CD4-positive, alpha-beta T cell treated with Interferon gamma for 1 hour (primary cell): ENCODE measurements around the gene BCAS3.

Experiments used
- DNase-seq: peaks from one replicate; pipeline ENCODE4 v3.0.0-alpha.2; 2020

BCAS3 gene

GRCh38 chr17:61211236-61211635 is 533.6 kb downstream of the BCAS3 start:
- DNase-seq = no peak

DNA sequence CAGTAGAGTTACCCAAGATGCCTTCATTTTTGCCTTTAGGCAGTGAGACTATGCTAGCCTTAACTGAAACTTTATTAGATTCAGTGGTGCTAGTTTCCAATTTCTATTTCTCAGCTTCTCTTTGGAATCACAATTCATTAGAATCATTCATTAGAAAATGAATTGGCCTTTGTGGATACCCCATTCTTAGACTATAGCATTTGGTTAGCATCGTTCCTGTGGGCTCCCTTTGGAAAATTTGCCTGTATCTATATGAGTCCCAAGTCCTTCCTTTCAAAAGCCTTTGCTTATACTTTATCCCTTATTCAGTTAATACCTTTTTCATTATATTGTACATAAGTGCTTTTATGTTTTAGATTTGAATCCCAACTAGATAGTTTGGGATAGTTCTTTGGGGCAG is 535.0 kb downstream of the BCAS3 start:
- DNase-seq = no peak

DNA sequence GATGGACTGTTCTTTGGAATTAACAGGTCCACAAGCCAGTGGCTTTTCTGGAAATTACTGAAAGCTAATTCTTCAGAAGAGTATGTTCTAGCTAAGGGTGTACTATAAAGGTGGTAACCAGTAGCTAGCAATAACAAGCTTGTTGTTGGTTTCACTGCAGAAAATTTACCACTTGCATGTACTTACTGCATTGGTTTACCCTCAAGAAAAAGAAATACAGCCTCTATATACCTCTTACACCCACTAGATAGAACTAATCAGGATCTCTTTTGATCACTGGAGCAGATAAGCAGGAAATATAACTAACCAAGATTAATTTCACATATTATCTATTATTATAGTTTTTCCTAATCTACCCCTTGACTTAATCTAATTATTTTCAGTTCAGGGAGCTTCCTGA is 537.1 kb downstream of the BCAS3 start:
- no peak for DNase-seq

DNA sequence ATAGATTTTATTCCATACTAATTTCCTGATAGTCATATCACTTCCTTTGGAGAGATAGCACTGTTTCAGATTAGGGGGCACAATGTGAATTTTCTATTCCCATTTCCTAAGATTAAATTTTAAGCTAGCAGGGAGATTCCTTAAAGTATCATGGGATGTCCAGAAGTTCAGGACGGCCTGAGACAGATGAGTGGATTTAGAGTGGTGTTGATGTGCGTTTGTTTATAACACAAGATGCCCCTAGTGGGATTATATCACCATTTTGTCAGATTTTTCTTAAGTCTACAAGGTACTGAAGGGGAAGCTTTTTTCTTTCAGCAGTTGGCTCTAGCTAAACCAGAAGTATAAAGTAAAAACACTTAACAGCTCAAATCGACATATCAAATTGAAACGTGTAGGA is 538.4 kb downstream of the BCAS3 start:
- DNase-seq = no peak

DNA sequence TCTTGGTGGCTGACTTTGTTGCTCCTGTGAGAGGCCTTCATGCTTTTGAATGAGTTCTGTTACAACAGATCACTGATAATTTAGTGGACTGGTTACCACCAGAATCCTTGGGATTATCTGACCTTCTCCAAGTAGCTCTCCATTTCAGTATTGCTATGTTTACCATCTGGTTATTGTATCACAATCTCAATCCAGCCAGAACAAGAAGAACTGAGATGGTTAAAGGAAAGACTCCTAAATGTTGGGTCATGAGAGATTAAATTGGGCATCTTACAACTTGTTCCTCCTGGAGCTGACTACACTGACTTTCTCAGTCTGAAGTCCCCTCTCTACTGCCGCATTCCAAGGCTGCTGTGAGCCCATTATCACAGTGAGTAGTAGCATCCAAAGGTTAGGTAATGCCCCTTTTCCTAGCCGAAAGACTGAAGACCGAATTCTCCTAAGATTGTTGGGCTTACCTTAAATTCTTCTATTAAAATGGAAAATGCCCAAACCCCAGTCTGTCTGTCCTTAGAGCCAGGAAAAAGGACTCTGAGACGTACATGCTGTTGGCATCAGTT is 540.3 kb downstream of the BCAS3 start:
- no peak for DNase-seq

DNA sequence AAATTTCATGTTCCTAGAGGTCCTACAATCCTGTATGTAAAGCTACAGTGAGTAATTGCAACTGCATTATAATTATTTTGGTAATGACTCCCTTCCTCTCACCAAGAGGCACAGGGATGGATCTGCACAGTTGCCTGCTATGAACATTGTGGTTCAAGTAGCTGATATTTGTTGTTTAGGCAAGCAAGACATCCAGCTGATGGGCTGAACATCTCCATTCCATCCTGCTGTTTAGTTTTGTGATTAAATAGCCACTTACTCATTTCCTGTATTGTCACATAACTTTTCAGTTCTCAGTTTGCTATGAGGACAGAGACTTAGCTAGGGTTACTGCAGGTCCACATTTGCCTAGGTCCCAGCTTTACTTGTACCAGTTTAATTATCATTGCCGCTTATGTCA is 540.8 kb downstream of the BCAS3 start:
- no peak for DNase-seq

DNA sequence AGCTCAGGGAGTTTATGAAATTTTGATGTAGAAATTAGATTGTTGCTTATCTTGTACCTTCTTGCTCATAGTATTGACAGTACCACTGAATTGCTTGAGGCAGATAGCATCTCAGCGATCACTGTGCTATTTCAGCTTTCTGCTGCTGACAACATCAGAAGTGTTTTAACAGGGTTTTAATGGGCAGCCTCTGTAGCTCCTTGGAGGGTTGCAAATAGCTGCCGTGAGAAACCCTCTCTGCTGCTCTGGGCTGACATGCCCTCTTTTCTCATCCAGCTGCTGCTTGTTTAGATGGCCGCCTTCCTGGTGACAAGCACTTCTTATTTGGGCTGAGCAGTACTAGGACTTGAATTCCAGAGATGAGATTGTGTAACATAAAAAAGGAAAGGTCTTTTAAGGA is 541.8 kb downstream of the BCAS3 start:
- no peak for DNase-seq

- no peak for DNase-seq
Observed at GRCh38 chr17:61221181-61221580, 543.5 kb downstream of the BCAS3 start.

DNA sequence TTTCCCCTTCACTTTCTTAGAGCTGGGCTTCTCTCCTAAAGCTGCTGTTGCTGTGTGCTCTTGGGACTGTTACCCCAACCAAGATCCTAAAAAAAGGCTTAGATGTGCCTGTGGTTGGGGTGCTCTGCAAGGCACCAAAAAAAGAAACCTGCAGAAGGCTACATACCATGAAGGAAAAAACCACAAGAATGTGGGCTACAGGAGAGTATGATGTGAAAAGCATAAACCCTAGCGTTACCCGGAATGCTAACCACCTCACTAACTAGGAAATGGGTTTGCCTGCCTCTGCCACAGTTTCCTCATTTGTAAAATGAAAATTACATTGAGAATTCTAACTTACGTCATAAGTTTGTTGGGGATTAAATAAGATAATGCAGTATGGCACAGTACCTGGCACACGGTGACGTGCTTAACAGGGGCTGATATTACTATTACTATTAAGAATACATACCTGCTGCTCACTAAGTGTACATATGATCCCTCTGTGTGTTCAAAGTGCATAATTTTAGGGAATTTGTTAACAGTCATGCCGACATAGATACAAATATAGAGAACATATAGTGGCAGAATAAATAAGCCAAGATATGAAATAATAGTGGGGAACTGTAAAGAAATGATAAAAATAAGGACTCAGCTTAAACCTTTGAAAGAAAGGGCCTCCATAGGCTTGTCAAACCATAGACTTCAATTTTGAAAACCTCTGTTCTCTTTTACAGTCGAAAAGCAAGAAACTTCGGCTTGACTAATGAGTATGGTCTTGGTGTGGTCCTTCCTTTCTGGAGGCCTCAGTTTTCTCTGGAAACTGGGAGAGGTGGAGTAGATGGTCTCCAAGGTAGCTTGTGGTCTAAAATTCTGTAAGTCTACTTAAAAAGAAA is 544.2 kb downstream of the BCAS3 start:
- no peak for DNase-seq

- no peak for DNase-seq
Observed at GRCh38 chr17:61223725-61224124, 546.1 kb downstream of the BCAS3 start.

DNA sequence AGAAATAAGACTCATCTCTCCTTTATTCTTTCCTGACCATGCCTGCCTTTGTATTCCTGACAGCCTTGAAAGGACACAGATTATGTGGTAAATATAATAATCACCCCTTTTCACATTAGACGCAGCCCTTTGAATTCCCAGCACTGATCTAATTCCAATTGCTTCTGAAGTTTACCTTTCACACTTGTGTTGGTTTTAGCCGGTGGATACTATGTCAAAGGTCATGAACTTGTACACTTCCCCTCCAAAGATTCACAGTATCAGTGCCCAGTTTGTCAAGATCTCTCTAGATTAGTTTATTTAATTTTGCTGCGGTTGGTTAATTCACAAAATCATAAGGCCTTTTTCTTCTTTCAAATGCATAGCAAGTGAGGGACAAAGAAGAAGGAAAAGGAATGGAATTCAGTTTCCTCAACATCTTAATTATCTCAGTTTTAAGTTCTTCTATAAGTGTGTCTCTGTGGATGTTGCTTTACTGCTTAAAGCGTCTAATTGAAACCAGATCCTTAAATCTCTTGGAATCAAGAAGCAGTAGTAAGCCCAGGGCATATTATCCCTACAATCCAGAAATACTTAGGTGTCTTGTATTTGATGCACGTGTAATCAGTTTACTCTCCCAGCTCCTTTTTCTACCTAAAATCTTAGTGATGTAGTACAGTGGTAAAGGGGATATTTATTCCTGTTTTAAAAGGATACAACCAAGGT is 547.7 kb downstream of the BCAS3 start:
- no peak for DNase-seq

DNA sequence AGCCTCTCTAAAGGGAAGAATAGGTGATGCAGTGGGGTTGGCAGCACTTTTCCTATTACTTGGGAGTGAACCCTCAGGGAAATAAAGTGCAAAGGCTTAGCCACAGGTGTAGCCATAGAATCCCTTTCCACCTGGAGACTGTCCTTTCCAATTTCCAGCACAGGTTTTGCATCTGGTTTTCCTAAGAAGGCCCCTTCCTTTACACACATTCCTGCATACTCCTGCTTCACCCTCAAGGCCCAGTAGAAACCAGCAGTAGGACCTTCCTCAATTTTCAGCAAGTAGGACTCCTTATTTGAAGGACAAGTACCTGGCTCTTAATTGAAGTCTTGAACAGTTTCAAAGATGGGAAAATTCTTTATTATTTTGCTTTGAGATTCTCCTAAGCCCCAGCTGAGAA is 550.2 kb downstream of the BCAS3 start:
- no peak for DNase-seq

- no peak for DNase-seq
Observed at GRCh38 chr17:61230461-61230860, 552.8 kb downstream of the BCAS3 start.

DNA sequence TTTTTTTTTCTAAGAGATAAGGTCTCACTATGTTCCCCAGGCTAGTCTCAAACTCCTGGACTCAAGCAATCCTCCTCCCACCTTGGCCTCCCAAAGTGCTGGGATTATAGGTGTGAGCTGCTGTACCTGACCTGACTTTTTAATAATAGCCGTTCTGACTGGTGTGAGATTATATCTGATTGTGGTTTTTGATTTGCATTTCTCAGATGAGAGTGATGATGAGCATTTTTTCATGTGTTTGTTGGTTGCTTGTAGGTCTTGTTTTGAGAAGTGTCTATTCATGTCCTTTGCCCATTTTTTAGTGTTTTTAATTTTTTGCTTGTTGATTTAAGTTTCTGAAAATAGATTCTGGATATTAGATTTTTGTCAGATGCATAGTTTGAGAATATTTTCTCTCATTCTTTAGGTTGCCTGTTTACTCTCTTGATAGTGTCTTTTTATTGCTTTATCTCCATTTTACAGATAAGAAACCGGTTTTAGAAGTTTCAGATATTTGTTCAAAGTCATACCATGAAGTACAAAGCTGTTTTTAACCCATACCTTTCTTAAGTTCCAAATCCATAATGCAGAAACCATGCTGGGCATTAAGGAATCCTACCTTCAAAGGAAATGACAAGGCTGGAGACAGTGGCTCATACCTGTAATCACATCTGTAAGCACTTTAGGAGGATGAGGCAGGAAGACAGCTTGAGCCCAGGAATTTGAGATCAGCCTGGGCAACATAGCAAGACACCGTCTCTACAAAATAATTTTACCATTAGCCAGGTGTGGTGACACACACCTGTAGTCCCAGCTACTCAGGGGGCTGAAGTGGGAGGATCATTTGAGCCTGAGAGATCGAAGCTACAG is 553.5 kb downstream of the BCAS3 start:
- DNase-seq = no peak

GRCh38 chr17:61232871-61233270 is 555.2 kb downstream of the BCAS3 start:
- no peak for DNase-seq

DNA sequence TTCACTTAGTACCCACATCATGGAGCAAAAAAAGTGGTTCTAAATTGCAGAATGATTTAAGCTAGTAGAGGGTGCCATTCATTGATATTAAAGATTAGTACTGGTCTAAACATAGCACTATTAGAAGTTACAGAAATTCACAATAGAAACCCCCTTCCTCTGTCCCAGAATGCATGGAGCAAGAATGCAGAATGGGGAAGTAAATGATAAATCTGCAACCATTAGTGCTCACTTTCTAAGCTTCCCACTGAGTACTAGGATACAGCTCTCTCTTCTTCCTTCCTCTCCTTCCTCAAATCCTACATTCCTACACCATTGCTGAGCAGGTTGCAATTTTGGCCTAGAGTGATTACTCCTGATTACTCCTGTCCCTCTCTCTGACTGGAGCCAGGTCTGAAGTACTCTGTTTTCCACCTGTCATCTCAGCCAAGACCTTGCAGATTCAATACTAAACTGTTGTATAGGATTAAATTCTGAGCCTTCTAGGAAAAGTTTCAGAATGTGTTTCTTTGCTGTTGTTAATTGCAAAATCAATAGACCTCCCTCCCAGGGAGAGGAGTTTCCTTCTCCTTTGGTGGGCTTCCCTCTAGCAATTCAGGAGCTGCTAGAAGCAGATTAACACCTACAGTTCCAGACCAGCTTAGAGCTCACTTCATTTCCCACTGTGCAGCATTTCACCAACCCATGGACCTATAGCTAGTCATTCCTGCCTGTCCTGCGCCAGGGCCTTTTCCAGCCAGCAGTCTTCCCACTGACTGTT is 556.5 kb downstream of the BCAS3 start:
- DNase-seq = no peak

DNA sequence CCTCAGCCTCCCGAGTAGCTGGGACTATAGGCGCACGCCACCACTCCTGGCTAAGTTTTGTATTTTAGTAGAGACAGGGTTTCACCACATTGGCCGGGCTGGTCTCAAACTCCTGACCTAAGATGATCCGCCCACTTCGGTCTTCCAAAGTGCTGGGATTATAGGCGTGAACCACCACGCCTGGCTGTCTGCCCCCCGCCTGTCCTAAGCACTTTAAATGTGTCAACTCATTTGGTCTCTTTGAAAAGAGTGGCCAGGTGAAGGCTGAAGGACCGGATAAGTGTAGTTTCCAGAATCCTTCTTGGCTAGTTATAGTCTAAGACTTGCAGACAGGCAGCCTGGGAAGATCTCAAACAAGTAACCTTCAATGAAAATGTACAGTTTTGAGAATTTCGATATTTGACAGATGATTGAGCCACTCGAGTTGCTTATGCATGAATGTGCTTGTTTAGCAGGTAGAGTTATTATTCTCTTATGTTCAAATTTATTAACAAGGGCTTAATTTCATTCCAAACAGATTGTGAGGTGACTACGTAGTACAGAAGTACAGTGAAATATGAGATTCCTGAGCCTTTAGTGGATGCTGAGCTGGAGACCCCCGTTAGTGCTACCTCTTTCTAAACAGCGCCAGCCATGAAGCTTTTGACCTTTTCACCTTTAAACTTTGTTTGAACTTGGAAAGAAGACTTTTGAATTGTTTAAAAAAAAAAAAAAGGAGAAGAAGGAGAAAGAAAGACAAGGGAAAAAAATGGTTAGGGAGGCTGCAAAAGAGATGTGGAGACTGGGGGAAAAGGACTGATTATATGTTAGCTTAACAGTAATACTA is 557.6 kb downstream of the BCAS3 start:
- no peak for DNase-seq

DNA sequence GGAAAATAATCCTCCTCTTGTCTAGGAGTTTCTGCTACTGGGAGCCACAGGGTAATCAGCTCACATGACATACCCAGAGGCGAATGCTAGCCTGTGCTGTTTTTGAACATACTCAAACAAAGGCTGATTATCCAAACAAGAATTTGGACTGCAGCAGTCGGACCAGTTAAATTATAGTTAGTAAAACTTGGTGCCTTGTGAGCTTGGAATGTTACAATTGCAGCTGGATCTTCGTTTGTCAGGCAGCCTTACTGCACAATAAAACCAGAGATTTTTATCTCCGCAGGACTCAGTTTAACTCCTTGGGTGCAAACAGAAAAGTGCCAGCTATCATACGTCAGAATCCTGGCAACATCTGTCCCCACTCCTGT is 558.2 kb downstream of the BCAS3 start:
- no peak for DNase-seq

GRCh38 chr17:61237275-61237674 is 559.6 kb downstream of the BCAS3 start:
- DNase-seq = no peak

DNA sequence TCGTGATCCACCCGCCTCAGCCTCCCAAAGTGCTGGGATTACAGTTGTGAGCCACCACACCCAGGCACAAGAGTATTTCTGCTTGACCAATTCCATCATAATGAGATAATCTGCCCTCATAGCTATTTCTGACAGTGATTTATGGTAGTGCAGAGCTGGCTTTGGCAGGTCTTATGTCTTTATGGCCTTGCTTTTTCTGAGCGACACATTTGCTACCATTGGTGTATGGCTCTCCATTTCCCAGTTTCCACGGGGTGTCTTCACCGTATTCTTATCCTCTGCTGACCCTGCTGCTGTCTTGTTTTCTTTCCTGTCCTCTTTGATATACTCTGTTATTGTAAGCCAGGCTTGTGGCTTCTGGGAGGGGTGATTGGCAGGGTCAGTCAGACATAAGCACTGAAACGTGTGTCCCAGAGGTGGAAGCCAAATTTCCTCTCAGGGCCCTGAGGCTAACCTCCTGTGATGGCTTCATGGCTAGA is 560.8 kb downstream of the BCAS3 start:
- DNase-seq = no peak

GRCh38 chr17:61239327-61239726 is 561.7 kb downstream of the BCAS3 start:
- DNase-seq = no peak
